Posterior vena cava (tissue), 2 donors: ENCODE data around the gene RAB23. TPM values are rescaled to one million over a fixed set of nuclear protein-coding genes. Genes with fewer than 3 reads are reported as not detected.
"Not testable (repeated sequence)": the region's sequence is repeated elsewhere in the genome, so short reads cannot be mapped to it uniquely, and the experiment has no call there.

Source experiments
- DNase-seq: peaks from one replicate; pipeline ENCODE4 v3.0.0-alpha.2; 2020; ENCODE audit warnings: low spot score
- intact Hi-C, 2 donors: fragments of 100-400 bp; cut with DNase I; formaldehyde crosslinking; loops; one replicate each; pipeline versions ENCODE4 v1.14.1 to v1.14.2; 2022 to 2023
- total RNA-seq, 2 donors: library from RNA; stranded (reverse); fragmentation: NEBNext Ultra II Directional; extraction: Animal tissue kit (Norgen Biotek cat#: 25700); gene quantifications; one replicate each; pipeline ENCODE4 v1.2.1, GENCODE V29; 2021
- donor health status: DM: yes; HTN: yes; CAD: no.
- donor health status: DM: yes; HTN: yes; CAD: no.

Gene RAB23
- total RNA-seq, 2 donors from 2014 or later, result 46.6 to 73.9 TPM

- intact Hi-C loops, result loop anchor here in 1 of 2 donors (1.0 kb wide), 1 partner anchor 48 kb away; no protein-coding TSS in a partner anchor
- no peak for DNase-seq
Observed at GRCh38 chr6:57247603-57248002, 25.5 kb upstream of the RAB23 start.

GRCh38 chr6:57246307-57246706 is 24.2 kb upstream of the RAB23 start:
- intact Hi-C loops, result no loop called here

GRCh38 chr6:57243954-57244353 is 21.8 kb upstream of the RAB23 start:
- no peak for DNase-seq
- intact Hi-C loops, result no loop called here

More at GRCh38 chr6:57246307-57246706, 24.2 kb upstream of the RAB23 start:
- DNase-seq, result no peak

GRCh38 chr6:57243526-57243925 is 21.4 kb upstream of the RAB23 start:
- DNase-seq, intact Hi-C loops: not testable (repeated sequence)

- intact Hi-C loops, result no loop called here
- DNase-seq, result no peak
Observed at GRCh38 chr6:57242505-57242904, 20.4 kb upstream of the RAB23 start.

GRCh38 chr6:57226221-57226620 is 4.1 kb upstream of the RAB23 start:
- no peak for DNase-seq
- intact Hi-C loops, result no loop called here

GRCh38 chr6:57224769-57225515 is 2.8 kb upstream of the RAB23 start:
- no peak for DNase-seq
- intact Hi-C loops, result no loop called here

GRCh38 chr6:57222743-57223077 is 603 bp upstream of the RAB23 start:
- intact Hi-C loops, result no loop called here
- no peak for DNase-seq

- DNase-seq, result peak; percentile 89
- intact Hi-C loops, result no loop called here
Observed at GRCh38 chr6:57221191-57221935, 744 bp downstream of the RAB23 start.

- no peak for DNase-seq
- intact Hi-C loops, result no loop called here
Observed at GRCh38 chr6:57220083-57220703, 1.9 kb downstream of the RAB23 start.

GRCh38 chr6:57217270-57217669 is 4.8 kb downstream of the RAB23 start:
- intact Hi-C loops, result no loop called here
- no peak for DNase-seq

- no peak for DNase-seq
- intact Hi-C loops, result no loop called here
Observed at GRCh38 chr6:57216235-57217101, 5.6 kb downstream of the RAB23 start.

GRCh38 chr6:57215260-57215659 is 6.8 kb downstream of the RAB23 start:
- no peak for DNase-seq
- intact Hi-C loops, result no loop called here

- intact Hi-C loops, result no loop called here
- DNase-seq, result no peak
Observed at GRCh38 chr6:57210060-57210459, 12.0 kb downstream of the RAB23 start.

GRCh38 chr6:57209030-57209429 is 13.1 kb downstream of the RAB23 start:
- no peak for DNase-seq
- intact Hi-C loops, result no loop called here

GRCh38 chr6:57207872-57208271 is 14.2 kb downstream of the RAB23 start:
- no peak for DNase-seq
- intact Hi-C loops, result no loop called here

GRCh38 chr6:57207141-57207540 is 15.0 kb downstream of the RAB23 start:
- no peak for DNase-seq
- intact Hi-C loops, result no loop called here

GRCh38 chr6:57205550-57206328 is 16.4 kb downstream of the RAB23 start:
- no peak for DNase-seq
- intact Hi-C loops, result no loop called here

GRCh38 chr6:57201718-57202117 is 20.4 kb downstream of the RAB23 start:
- intact Hi-C loops, result no loop called here
- DNase-seq, result no peak
